GM19372 (cell line): ENCODE measurements around the gene MGAT4A.
"Not testable (repeated sequence)": the region's sequence is repeated elsewhere in the genome, so short reads cannot be mapped to it uniquely, and the experiment has no call there.

Experiments used
- ATAC-seq: cut with Tn5 transposase; IDR thresholded peaks from one replicate; pipeline ENCODE4 v1.9.1; 2021; ENCODE audit warnings: mild to moderate bottlenecking, low read depth, moderate library complexity; ENCODE audit not compliant: unreplicated experiment

The MGAT4A gene

GRCh38 chr2:98608962-98609604, 121.8 kb downstream of the MGAT4A start:
- peak; percentile 10 for ATAC-seq

- ATAC-seq = peak; percentile 90
Measured at GRCh38 chr2:98608116-98608961, 122.6 kb downstream of the MGAT4A start, which contains the start of the genes COA5 and UNC50. COA5 (minus strand) TSS chr2:98608512; CDS start chr2:98608405, 107 bp downstream. UNC50 (plus strand) TSS chr2:98608589; CDS start chr2:98609760, 1,171 bp downstream.

DNA sequence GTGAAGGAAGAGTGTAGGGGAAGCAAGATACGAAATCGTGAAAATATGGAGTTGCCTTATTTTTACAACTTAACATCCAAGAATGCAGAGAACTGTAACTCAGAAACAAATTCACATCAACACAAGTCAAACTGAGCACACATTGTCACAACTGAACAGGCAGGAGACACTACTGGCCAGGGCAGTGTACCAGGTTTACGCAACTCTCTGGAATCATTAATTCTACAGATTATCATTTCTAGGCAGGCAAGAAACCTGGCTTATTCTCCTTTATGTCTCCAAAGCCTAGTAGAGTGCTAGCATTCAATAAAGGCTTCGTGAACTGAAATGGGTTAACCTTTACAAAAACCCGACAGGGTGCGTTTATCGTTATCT, 123.2 kb downstream of the MGAT4A start:
- ATAC-seq = no peak

DNA sequence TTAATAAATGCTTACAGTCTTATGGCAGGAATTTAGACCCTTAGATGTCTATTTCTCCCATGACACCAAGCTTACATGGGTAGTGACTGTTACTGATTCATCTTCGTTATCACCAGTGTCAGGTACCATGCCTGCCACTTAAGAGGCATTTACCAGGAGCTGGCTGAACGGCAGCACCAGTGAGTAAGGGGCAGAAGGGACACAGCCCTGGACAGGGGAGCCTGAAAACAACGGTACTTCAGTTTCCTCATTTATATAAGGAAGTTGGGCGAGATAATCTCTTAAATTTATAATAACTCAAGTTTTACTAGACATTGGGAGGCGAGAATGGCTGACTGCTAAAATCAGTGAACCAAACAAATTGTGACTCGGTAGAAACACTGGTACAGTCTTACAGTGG, 123.8 kb downstream of the MGAT4A start:
- no peak for ATAC-seq

- ATAC-seq = no peak
Measured at GRCh38 chr2:98606431-98606830, 124.5 kb downstream of the MGAT4A start.

GRCh38 chr2:98605076-98605475, 125.9 kb downstream of the MGAT4A start:
- no peak for ATAC-seq

DNA sequence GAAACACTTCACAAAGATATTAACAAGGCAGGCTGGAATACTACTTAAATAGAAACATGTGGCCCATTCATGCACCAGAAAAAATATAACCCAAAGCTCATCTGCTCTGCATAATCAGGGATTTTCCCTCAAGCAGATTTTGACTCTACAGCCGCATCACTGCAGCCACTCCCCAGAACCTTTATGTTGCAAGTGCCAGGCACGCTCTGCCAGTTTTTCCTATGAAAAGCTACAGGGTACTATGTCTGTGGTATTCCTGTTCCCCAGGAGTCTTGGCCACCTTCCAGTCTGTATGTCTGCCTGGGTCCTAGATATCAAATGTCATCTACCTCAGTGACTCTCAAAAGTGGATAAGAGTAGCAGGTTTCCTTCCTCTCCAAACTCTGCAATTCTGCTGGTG, 126.4 kb downstream of the MGAT4A start:
- ATAC-seq = no peak

GRCh38 chr2:98601532-98602132, 129.3 kb downstream of the MGAT4A start:
- peak; percentile 77 for ATAC-seq

DNA sequence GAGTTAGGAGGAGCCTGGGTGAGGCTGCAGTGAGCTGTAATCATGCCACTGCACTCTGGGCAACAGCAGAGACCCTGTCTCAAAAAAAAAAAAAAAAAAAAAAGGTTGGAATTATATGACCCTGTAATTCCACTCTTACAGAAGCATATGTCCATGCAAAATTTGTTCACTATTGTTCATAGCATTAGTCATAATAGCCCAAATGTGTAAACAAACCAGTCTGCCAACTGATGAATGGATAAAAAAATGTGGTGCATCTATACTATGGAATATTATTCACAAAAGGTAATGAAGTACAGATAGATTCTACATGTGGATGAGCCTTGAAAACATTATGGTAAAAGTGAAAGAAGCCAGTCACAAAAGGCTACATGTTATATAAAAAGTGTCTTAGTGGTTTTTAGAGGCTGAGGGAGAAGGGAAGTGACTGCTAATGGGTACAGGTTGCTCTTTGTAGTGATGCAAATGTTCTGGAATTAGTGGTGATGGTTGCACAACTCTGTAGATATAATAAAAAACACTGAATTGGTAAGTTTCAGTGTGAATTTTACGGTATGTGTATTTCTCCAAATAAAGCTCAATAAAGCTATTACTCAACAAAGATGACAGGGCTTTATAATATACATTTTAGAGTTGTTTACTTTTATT, 132.0 kb downstream of the MGAT4A start:
- ATAC-seq = no peak

DNA sequence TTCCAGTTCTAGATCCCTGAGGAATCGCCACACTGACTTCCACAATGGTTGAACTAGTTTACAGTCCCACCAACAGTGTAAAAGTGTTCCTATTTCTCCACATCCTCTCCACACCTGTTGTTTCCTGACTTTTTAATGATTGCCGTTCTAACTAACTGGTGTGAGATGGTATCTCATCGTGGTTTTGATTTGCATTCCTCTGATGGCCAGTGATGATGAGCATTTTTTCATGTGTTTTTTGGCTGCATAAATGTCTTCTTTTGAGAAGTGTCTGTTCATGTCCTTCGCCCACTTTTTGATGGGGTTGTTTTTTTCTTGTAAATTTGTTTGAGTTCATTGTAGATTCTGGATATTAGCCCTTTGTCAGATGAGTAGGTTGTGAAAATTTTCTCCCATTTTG, 136.3 kb downstream of the MGAT4A start:
- ATAC-seq = not testable (repeated sequence)

DNA sequence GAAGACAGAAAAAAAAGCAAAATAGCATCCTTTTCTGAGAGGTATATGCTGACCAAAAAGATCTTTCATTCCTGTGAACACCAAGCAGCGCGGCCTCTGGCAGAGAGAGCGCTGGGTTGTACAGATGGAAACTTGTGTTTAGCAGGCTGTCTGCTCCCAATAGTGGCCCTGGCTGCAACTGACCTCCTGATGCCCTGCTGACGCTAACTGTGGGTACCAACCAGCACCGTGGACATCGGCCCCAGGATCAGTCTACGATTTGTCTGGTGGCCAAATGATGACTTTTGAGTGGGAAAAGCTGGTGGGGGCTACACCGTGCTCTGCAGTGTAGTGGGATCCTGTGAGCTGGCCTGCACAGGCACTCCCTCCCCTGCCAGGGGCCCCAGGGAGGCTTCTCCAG, 138.4 kb downstream of the MGAT4A start:
- no peak for ATAC-seq

DNA sequence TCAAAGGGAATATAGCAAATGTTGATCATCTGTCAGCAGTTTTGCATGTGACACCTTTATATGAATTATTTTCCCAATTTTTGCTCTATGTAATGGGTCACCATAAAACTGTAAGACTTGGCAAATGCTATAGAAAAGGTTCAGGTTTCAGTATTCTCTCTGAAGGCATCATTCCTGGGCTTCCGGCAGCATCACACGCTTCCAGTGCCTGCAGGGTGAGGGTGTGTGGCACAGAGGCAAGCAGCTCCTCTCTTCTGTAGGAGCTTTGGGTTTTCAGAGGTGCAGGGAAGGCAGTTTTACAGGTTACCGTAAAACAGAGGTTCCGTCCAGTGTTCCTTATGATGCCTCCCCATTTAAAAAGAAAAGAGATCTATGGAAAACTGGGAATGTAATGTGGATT, 141.4 kb downstream of the MGAT4A start:
- no peak for ATAC-seq

DNA sequence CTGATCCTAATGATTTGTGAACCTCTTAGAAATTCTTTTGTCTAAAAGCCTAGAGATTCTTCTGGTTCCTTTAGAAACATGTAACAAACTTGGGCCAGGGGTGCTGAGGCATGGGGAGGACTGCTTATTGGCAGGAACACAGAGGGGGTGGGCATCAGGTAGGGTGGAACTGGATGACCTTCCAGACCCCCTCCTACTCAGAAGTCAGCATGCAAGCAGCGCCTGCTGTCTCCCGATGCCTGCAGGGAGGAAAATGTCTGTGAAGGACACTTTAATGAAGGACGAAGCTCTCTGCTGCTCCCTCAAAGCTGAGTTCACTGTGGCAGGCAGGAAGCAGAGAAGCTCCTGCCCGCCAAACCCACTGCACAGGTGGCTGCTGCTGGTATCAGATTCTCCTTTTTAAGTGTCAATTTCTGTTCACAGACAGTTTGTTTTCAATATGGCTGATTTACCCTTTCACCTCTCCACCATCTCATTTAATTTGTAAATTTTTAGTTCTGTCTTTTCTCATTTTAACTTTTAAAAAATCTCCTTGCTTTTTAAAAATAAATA, 142.0 kb downstream of the MGAT4A start:
- no peak for ATAC-seq

GRCh38 chr2:98586551-98587140, 144.3 kb downstream of the MGAT4A start:
- no peak for ATAC-seq

DNA sequence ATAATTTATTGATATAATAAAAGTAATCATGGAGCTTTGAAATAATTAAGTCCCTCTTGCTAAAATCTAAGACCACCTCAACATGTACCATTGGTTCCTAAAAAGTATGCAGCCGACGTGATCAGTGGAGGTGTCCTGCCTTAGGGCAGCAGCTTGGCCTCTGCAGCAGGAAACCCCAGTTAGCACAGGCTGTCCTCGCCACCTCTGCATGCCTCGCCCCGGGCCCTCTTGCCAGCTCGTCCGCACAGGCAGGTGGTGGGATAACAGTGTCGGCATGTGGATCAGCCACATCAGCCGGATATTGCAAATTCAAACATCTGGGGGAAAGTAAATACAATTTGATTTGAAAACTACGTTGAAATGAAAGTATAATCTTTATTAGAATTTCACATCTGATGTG, 145.5 kb downstream of the MGAT4A start:
- ATAC-seq = no peak

GRCh38 chr2:98583816-98584618, 146.9 kb downstream of the MGAT4A start:
- no peak for ATAC-seq

DNA sequence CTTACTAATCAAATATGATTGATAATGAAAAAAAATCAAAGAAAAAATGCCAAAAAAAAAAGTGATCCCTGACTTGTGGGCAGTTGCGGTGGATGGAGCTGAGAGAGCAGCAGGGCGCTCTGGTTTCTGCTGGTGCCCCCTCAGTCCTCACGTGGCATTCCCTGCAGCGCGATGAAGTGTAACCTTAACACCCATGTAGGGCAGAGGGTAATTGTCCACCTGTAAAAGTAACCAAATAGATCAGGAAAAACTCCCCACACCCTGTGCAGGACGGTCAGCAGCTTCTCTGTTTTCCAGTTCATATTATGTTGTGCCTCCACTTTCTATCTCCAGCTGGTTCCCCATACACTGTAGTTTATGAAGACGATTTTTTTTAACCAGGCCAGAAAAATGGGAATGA, 147.7 kb downstream of the MGAT4A start:
- no peak for ATAC-seq

- no peak for ATAC-seq
Measured at GRCh38 chr2:98582523-98582922, 148.4 kb downstream of the MGAT4A start.

GRCh38 chr2:98580656-98581284, 150.2 kb downstream of the MGAT4A start:
- no peak for ATAC-seq
